ENCODE results near the gene PRR13.

Gene PRR13

GRCh38 chr12:53493610-53494391, 52.3 kb downstream of the PRR13 start:
- DNase-seq (ENCODE audit: insufficient read length, low spot score) = no peak
- FAIRE-seq = no peak
- TF ChIP-seq CTCF (IDR thresholded peaks at IDR 0.05; ENCODE audit: insufficient read depth, missing control alignments) = no peak
